ENCODE measurements around the gene MEA1. TPM values are rescaled to one million over a fixed set of nuclear protein-coding genes. Genes with fewer than 3 reads are reported as not detected.
"Not testable (repeated sequence)": the region's sequence is repeated elsewhere in the genome, so short reads cannot be mapped to it uniquely, and the experiment has no call there.

Gene MEA1
- total RNA-seq, 1 donor from 2014 or later: 56.1 TPM

GRCh38 chr6:43012364-43012763 is 1.4 kb downstream of the MEA1 start:
- DNase-seq (ENCODE audit: low spot score): no peak

GRCh38 chr6:43011207-43011606 is 2.5 kb downstream of the MEA1 start:
- DNase-seq (ENCODE audit: low spot score): no peak

- DNase-seq (ENCODE audit: low spot score): peak; percentile 35
Measured at GRCh38 chr6:43009124-43009523, 4.6 kb downstream of the MEA1 start.

GRCh38 chr6:43007126-43007525 is 6.6 kb downstream of the MEA1 start:
- DNase-seq (ENCODE audit: low spot score): no peak

GRCh38 chr6:43006251-43006650 is 7.5 kb downstream of the MEA1 start:
- DNase-seq (ENCODE audit: low spot score): no peak

GRCh38 chr6:43005844-43006243 is 7.9 kb downstream of the MEA1 start:
- DNase-seq (ENCODE audit: low spot score): no peak

GRCh38 chr6:43001843-43002242 is 11.9 kb downstream of the MEA1 start:
- no peak for DNase-seq (ENCODE audit: low spot score)

- DNase-seq (ENCODE audit: low spot score): not testable (repeated sequence)
Measured at GRCh38 chr6:42998205-42998604, 15.5 kb downstream of the MEA1 start.

GRCh38 chr6:42996513-42996912 is 17.2 kb downstream of the MEA1 start:
- DNase-seq (ENCODE audit: low spot score): no peak

GRCh38 chr6:42993445-42993844 is 20.3 kb downstream of the MEA1 start:
- no peak for DNase-seq (ENCODE audit: low spot score)

- DNase-seq (ENCODE audit: low spot score): no peak
Measured at GRCh38 chr6:42989923-42990322, 23.8 kb downstream of the MEA1 start.

- DNase-seq (ENCODE audit: low spot score): no peak
Measured at GRCh38 chr6:42988486-42989020, 25.2 kb downstream of the MEA1 start.

- no peak for DNase-seq (ENCODE audit: low spot score)
Measured at GRCh38 chr6:42987533-42988451, 26.0 kb downstream of the MEA1 start.

- peak; percentile 63 for DNase-seq (ENCODE audit: low spot score)
Measured at GRCh38 chr6:42984924-42985475, 28.7 kb downstream of the MEA1 start.

GRCh38 chr6:42984001-42984923 is 29.5 kb downstream of the MEA1 start, which contains the start of gene PPP2R5D:
TSS of gene PPP2R5D (plus strand) at chr6:42984570. CDS start at chr6:42984678, 108 bp downstream.
- peak; percentile 100 for DNase-seq (ENCODE audit: low spot score)

- DNase-seq (ENCODE audit: low spot score): no peak
Measured at GRCh38 chr6:42981836-42982235, 31.9 kb downstream of the MEA1 start.

GRCh38 chr6:42979523-42980177 is 34.1 kb downstream of the MEA1 start:
- DNase-seq (ENCODE audit: low spot score): no peak

- DNase-seq (ENCODE audit: low spot score): peak; percentile 94
Measured at GRCh38 chr6:42978839-42979522, 34.8 kb downstream of the MEA1 start, which contains the start of gene PEX6. TSS of gene PEX6 (minus strand) at chr6:42979181. CDS start at chr6:42979150, 31 bp downstream.

- DNase-seq (ENCODE audit: low spot score): no peak
Measured at GRCh38 chr6:42978487-42978838, 35.3 kb downstream of the MEA1 start.

- DNase-seq (ENCODE audit: low spot score): no peak
Measured at GRCh38 chr6:42974919-42975505, 38.7 kb downstream of the MEA1 start.

All from umbilical cord (tissue), 2 donors.